Muscle layer of colon (tissue), 2 donors: Measurements from ENCODE around the gene ZNF746.

Experiments used
- H3K27ac ChIP-seq: one replicate; pipeline ENCODE4 v1.7.0; 2013; ENCODE audit warnings: low read depth, mild to moderate bottlenecking, low read length, moderate library complexity
- H3K27me3 ChIP-seq, 2 donors: one replicate each; pipeline ENCODE4 v1.7.0; 2013; ENCODE audit warnings: low read length in 2 of 2, mild to moderate bottlenecking in 2 of 2; ENCODE audit not compliant: insufficient read depth in 2 of 2, control insufficient read depth in 1 of 2
- H3K36me3 ChIP-seq: one replicate; pipeline ENCODE4 v1.7.0; 2013; ENCODE audit warnings: mild to moderate bottlenecking, low read length; ENCODE audit not compliant: insufficient read depth
- H3K4me1 ChIP-seq: one replicate; pipeline ENCODE4 v1.7.0; 2013; ENCODE audit warnings: mild to moderate bottlenecking, low read length; ENCODE audit not compliant: insufficient read depth
- H3K4me3 ChIP-seq, 2 donors: one replicate each; pipeline ENCODE4 v1.7.0; 2013; ENCODE audit warnings: low read length in 2 of 2, low read depth in 1 of 2, mild to moderate bottlenecking in 1 of 2, moderate library complexity in 1 of 2
- H3K9ac ChIP-seq: one replicate; pipeline ENCODE4 v1.7.0; 2013; ENCODE audit warnings: low read length
- H3K9me3 ChIP-seq: one replicate; pipeline ENCODE4 v1.7.0; 2013; ENCODE audit warnings: mild to moderate bottlenecking, low read length
- donor health status: abdominal sarcoma.
- donor health status: Adenocarcinoma of cecum.

ZNF746 gene

GRCh38 chr7:149497467-149498261 is at the start of gene ZNF746:
Gene ZNF746, minus strand, starts transcription at chr7:149497809. Its CDS starts 273 bp downstream, at chr7:149497536.
- Histone ChIP-seq H3K9ac (peak within 1 kb of the TSS; percentile 57), H3K27ac (peak within 1 kb of the TSS; percentile 75), H3K4me1 (peaks cover 18% of the 10 kb centered on the region), H3K27me3 (no peaks in the 10 kb centered on the region), H3K9me3 (no peaks in the 10 kb centered on the region), H3K36me3 (peaks cover 13% of the 10 kb centered on the region), H3K4me3 (peak within 1 kb of the TSS; percentile 68 to 78)

GRCh38 chr7:149547126-149547525 is 49.5 kb upstream of the ZNF746 start:
- H3K9me3 ChIP-seq: no peaks in the 10 kb centered on the region
- peaks cover 36% of the 10 kb centered on the region for H3K36me3 ChIP-seq
- H3K27ac ChIP-seq: no peak overlapping the region
- H3K4me1 ChIP-seq: no peaks in the 10 kb centered on the region
- no peak overlapping the region for H3K4me3 ChIP-seq
- no peak overlapping the region for H3K9ac ChIP-seq
- H3K27me3 ChIP-seq: no peaks in the 10 kb centered on the region

- Histone ChIP-seq H3K4me3 (no peak overlapping the region), H3K9ac (no peak overlapping the region), H3K27me3 (no peaks in the 10 kb centered on the region), H3K9me3 (no peaks in the 10 kb centered on the region), H3K27ac (no peak overlapping the region), H3K36me3 (peaks cover 31% of the 10 kb centered on the region), H3K4me1 (no peaks in the 10 kb centered on the region)
These were observed 48.7 kb upstream of the ZNF746 start for GRCh38 chr7:149546331-149546730.

GRCh38 chr7:149544028-149544427 is 46.4 kb upstream of the ZNF746 start:
- no peak overlapping the region for H3K9ac ChIP-seq
- no peaks in the 10 kb centered on the region for H3K4me1 ChIP-seq
- no peak overlapping the region for H3K27ac ChIP-seq
- no peaks in the 10 kb centered on the region for H3K27me3 ChIP-seq
- peaks cover 16% of the 10 kb centered on the region for H3K36me3 ChIP-seq
- H3K4me3 ChIP-seq: no peak overlapping the region
- H3K9me3 ChIP-seq: no peaks in the 10 kb centered on the region

GRCh38 chr7:149532654-149533053 is 35.0 kb upstream of the ZNF746 start:
- Histone ChIP-seq H3K27me3 (no peaks in the 10 kb centered on the region), H3K4me3 (no peak overlapping the region), H3K36me3 (no peaks in the 10 kb centered on the region), H3K4me1 (no peaks in the 10 kb centered on the region), H3K9ac (no peak overlapping the region), H3K27ac (no peak overlapping the region), H3K9me3 (peaks cover 15% of the 10 kb centered on the region)

GRCh38 chr7:149529136-149529718 is 31.6 kb upstream of the ZNF746 start:
- Histone ChIP-seq H3K4me3 (no peak overlapping the region), H3K9me3 (peaks cover 15% of the 10 kb centered on the region), H3K36me3 (no peaks in the 10 kb centered on the region), H3K27ac (no peak overlapping the region), H3K9ac (no peak overlapping the region), H3K27me3 (no peaks in the 10 kb centered on the region), H3K4me1 (no peaks in the 10 kb centered on the region)

GRCh38 chr7:149527414-149527813 is 29.8 kb upstream of the ZNF746 start:
- Histone ChIP-seq H3K9ac (no peak overlapping the region), H3K27me3 (no peaks in the 10 kb centered on the region), H3K9me3 (peaks cover 15% of the 10 kb centered on the region), H3K27ac (no peak overlapping the region), H3K4me1 (no peaks in the 10 kb centered on the region), H3K4me3 (no peak overlapping the region), H3K36me3 (no peaks in the 10 kb centered on the region)

GRCh38 chr7:149525280-149525679 is 27.7 kb upstream of the ZNF746 start:
- Histone ChIP-seq H3K4me3 (no peak overlapping the region), H3K9me3 (peaks cover 15% of the 10 kb centered on the region), H3K36me3 (no peaks in the 10 kb centered on the region), H3K27ac (no peak overlapping the region), H3K4me1 (no peaks in the 10 kb centered on the region), H3K27me3 (no peaks in the 10 kb centered on the region), H3K9ac (no peak overlapping the region)

GRCh38 chr7:149524394-149524793 is 26.8 kb upstream of the ZNF746 start:
- Histone ChIP-seq H3K9me3 (peaks cover 6% of the 10 kb centered on the region), H3K27me3 (no peaks in the 10 kb centered on the region), H3K36me3 (no peaks in the 10 kb centered on the region), H3K9ac (no peak overlapping the region), H3K4me3 (no peak overlapping the region), H3K4me1 (no peaks in the 10 kb centered on the region), H3K27ac (no peak overlapping the region)

- no peak overlapping the region for H3K27ac ChIP-seq
- no peaks in the 10 kb centered on the region for H3K4me1 ChIP-seq
- H3K27me3 ChIP-seq: no peaks in the 10 kb centered on the region
- peaks cover 7% of the 10 kb centered on the region for H3K9me3 ChIP-seq
- no peaks in the 10 kb centered on the region for H3K36me3 ChIP-seq
- no peak overlapping the region for H3K9ac ChIP-seq
- no peak overlapping the region for H3K4me3 ChIP-seq
These were observed 12.6 kb upstream of the ZNF746 start for GRCh38 chr7:149510248-149510647.

GRCh38 chr7:149509774-149510173 is 12.2 kb upstream of the ZNF746 start:
- Histone ChIP-seq H3K4me3 (no peak overlapping the region), H3K27me3 (no peaks in the 10 kb centered on the region), H3K9ac (no peak overlapping the region), H3K27ac (no peak overlapping the region), H3K4me1 (no peaks in the 10 kb centered on the region), H3K36me3 (no peaks in the 10 kb centered on the region), H3K9me3 (peaks cover 7% of the 10 kb centered on the region)

GRCh38 chr7:149505551-149505950 is 7.9 kb upstream of the ZNF746 start:
- Histone ChIP-seq H3K4me3 (no peak overlapping the region), H3K27ac (no peak overlapping the region), H3K9me3 (peaks cover 7% of the 10 kb centered on the region), H3K9ac (no peak overlapping the region), H3K27me3 (no peaks in the 10 kb centered on the region), H3K4me1 (no peaks in the 10 kb centered on the region), H3K36me3 (no peaks in the 10 kb centered on the region)
